PC-9 (cell line): Measurements from ENCODE around the gene GATC. TPM values are rescaled to one million over a fixed set of nuclear protein-coding genes. Genes with fewer than 3 reads are reported as not detected.

Experiments
- BruUV-seq: library from RNA; stranded (reverse); fragments of 400-500 nt; replicated peaks from 2 replicates; lab custom pipeline; 2021; lab: Mats Ljungman, UMichigan
- CTCF ChIA-PET: fragments of 300-600 bp; sonication (Branson Sonifier 250); formaldehyde crosslinking; loops from one replicate; lab custom pipeline; 2022; ENCODE audit warnings: antibody characterized with exemption; lab: Charles Lee
- POLR2A ChIA-PET: fragments of 300-600 bp; sonication (Branson Sonifier 250); formaldehyde crosslinking; loops from one replicate; lab custom pipeline; 2022; ENCODE audit warnings: antibody characterized with exemption; ENCODE audit not compliant: unreplicated experiment; lab: Charles Lee
- DNase-seq, 2 experiments: peaks; one replicate each; pipeline versions ENCODE4 v3.0.0 to v3.0.0-alpha.2; 2015 to 2022; ENCODE audit warnings: mixed read lengths in 1 of 2
- H2AFZ ChIP-seq: fragments of 200-600 bp; sonication (generic); 2 replicates; pipeline ENCODE4 v1.8.1; 2017; ENCODE audit warnings: antibody characterized with exemption
- H3F3A ChIP-seq: fragments of 200-600 bp; sonication (generic); 2 replicates; pipeline ENCODE4 v1.8.1; 2017; ENCODE audit warnings: antibody characterized with exemption, mild to moderate bottlenecking, low read depth; ENCODE audit not compliant: insufficient read depth
- H3K27ac ChIP-seq: fragments of 200-600 bp; sonication (generic); 2 replicates; pipeline ENCODE4 v1.6.1; 2016; ENCODE audit warnings: mixed run types
- H3K27me3 ChIP-seq: fragments of 200-600 bp; sonication (generic); 2 replicates; pipeline ENCODE4 v1.6.1; 2016; ENCODE audit warnings: low read depth, mixed run types; ENCODE audit not compliant: insufficient read depth
- H3K36me3 ChIP-seq: fragments of 200-600 bp; sonication (generic); 2 replicates; pipeline ENCODE4 v1.6.1; 2016; ENCODE audit warnings: low read depth, mixed run types
- H3K4me1 ChIP-seq: fragments of 200-600 bp; sonication (generic); replicated peaks from 2 replicates; pipeline ENCODE4 v1.6.1; 2016; ENCODE audit warnings: mixed run types; ENCODE audit not compliant: insufficient read depth
- H3K4me2 ChIP-seq: fragments of 200-600 bp; sonication (generic); 2 replicates; pipeline ENCODE4 v1.6.1; 2017; ENCODE audit warnings: mixed run types
- H3K4me3 ChIP-seq: fragments of 200-600 bp; sonication (generic); 2 replicates; pipeline ENCODE4 v1.6.1; 2016; ENCODE audit warnings: mixed run types
- H3K79me2 ChIP-seq: fragments of 200-600 bp; sonication (generic); 2 replicates; pipeline ENCODE4 v1.6.1; 2017; ENCODE audit warnings: low read depth, mixed run types
- H3K9me2 ChIP-seq: fragments of 200-600 bp; sonication (generic); 2 replicates; pipeline ENCODE4 v1.8.1; 2017; ENCODE audit warnings: mild to moderate bottlenecking; ENCODE audit not compliant: insufficient read depth
- H3K9me3 ChIP-seq: fragments of 200-600 bp; sonication (generic); 2 replicates; pipeline ENCODE4 v1.8.1; 2016; ENCODE audit warnings: low read depth; ENCODE audit not compliant: insufficient read depth
- H4K20me1 ChIP-seq: fragments of 200-600 bp; sonication (generic); 2 replicates; pipeline ENCODE4 v1.8.1; 2017; ENCODE audit not compliant: insufficient read depth
- EZH2 ChIP-seq: fragments of 200-600 bp; sonication (generic); IDR thresholded peaks from 2 replicates; pipeline ENCODE4 v1.8.0; 2017; ENCODE audit warnings: antibody characterized with exemption, low read depth
- intact Hi-C: fragments of 100-400 bp; cut with micrococcal nuclease; formaldehyde crosslinking; loops from one replicate; pipeline ENCODE4 v1.10.0; 2022; ENCODE audit not compliant: unreplicated experiment
- total RNA-seq: library from RNA; stranded (reverse); gene quantifications from 2 replicates; pipeline ENCODE4 v1.2.3, GENCODE V29; 2021
- TF ChIP-seq, protein P1 (sequence below): fragments of 200-600 bp; sonication (generic); conservative IDR thresholded peaks from 2 replicates; pipeline ENCODE4 v1.6.1; 2017; ENCODE audit warnings: mixed run types, antibody characterized with exemption, mild to moderate bottlenecking, moderate library complexity

The GATC gene
- total RNA-seq, 1 experiment from 2014 or later: 24.3 TPM

DNA sequence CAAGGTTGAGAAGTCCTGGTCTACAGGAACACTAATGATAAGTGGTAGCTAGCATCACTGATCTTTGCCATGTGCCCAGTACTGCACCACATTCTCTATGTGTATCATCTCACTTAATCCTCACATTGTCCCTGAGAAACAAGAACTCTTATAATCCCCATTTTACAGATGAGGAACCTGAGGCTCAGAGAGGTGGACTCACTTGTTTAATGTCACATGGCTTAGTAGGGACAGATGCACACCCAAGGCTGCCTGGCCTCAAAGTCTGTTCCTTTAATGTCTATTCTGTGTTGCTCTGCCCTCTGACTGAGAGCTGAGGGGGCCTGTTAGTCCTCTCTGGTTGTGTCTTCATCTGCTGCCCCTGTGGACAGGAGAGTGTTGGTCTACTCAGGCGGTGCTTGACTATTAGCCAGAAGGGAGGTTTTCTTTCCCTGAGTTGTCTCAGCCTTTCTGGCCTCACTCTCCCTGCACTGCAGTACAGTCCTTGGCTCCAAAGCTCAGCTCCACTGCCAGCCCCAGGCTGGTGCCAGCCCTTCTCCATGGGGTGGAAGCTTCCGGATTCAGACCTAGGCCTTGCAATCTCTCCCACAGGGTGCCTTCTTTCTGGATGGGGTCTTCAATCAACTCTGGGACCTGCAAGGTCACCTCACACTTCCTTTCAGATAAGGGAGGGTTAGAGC is 44.7 kb downstream of the GATC start:
- no TSS peak for BruUV-seq
- POLR2A ChIA-PET: no interaction called here
- H2AFZ ChIP-seq: no peak overlapping the region
- no peaks in the 10 kb centered on the region for H3K27me3 ChIP-seq
- CTCF ChIA-PET: interaction anchor here (1.7 kb wide), 1 partner anchor 15 kb away, joined by 5 read pairs; no protein-coding TSS in a partner anchor
- H3K36me3 ChIP-seq: no peaks in the 10 kb centered on the region; the same call in 1 of the 2 replicates
- TF ChIP-seq, protein P1, sequence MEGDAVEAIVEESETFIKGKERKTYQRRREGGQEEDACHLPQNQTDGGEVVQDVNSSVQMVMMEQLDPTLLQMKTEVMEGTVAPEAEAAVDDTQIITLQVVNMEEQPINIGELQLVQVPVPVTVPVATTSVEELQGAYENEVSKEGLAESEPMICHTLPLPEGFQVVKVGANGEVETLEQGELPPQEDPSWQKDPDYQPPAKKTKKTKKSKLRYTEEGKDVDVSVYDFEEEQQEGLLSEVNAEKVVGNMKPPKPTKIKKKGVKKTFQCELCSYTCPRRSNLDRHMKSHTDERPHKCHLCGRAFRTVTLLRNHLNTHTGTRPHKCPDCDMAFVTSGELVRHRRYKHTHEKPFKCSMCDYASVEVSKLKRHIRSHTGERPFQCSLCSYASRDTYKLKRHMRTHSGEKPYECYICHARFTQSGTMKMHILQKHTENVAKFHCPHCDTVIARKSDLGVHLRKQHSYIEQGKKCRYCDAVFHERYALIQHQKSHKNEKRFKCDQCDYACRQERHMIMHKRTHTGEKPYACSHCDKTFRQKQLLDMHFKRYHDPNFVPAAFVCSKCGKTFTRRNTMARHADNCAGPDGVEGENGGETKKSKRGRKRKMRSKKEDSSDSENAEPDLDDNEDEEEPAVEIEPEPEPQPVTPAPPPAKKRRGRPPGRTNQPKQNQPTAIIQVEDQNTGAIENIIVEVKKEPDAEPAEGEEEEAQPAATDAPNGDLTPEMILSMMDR: no peak
- TF ChIP-seq EZH2: no peak
- peaks cover 8% of the 10 kb centered on the region for H3K4me1 ChIP-seq
- peaks cover 18% of the 10 kb centered on the region for H3K79me2 ChIP-seq
- no peak overlapping the region for H3K4me3 ChIP-seq
- H3K9me2 ChIP-seq: no peaks in the 10 kb centered on the region
- no peaks in the 10 kb centered on the region for H3K9me3 ChIP-seq
- H3F3A ChIP-seq: no peaks in the 10 kb centered on the region; the same call in 1 of the 2 replicates
- no peak for DNase-seq
- no peaks in the 10 kb centered on the region for H4K20me1 ChIP-seq
- intact Hi-C loops: no loop called here
- H3K4me2 ChIP-seq: no peak overlapping the region
- H3K27ac ChIP-seq: no peak overlapping the region

DNA sequence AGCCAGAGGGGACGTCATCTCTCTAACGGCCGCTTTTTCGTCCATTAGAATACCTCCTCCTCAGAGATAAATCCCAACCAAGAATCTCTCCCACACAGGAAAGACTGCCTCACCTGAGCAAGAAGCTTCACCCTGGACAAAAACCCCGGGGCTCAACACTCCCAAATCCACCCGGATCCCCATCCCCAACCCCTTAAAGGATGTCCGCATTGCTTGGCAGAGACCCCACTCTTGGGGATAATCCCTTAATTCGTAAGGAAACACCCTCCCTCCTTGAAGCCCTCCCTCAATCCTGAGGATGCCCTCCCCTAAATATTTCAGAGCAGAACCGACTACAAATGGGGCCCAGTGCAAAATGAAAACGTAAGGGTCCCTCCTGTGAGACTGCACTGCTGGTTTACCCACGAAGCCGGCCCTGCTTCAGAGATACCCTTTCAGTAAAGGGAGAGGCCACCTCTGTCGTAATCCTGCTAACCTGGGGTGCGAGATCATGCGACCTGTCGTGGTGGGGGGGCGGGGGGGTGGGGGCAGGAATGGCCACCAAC is 49.0 kb downstream of the GATC start:
- Histone ChIP-seq H3K36me3 (peaks cover 8% of the 10 kb centered on the region), H3K27me3 (no peaks in the 10 kb centered on the region), H3K79me2 (peaks cover 47% of the 10 kb centered on the region), H4K20me1 (peaks cover 23% of the 10 kb centered on the region), H3K4me2 (peak overlapping the region; percentile 95), H2AFZ (peak overlapping the region; percentile 85), H3K4me1 (peaks cover 23% of the 10 kb centered on the region), H3K4me3 (peak overlapping the region; percentile 91), H3K27ac (no peak overlapping the region), H3F3A (peaks cover 27% of the 10 kb centered on the region), H3K9me2 (no peaks in the 10 kb centered on the region), H3K9me3 (no peaks in the 10 kb centered on the region)
- ChIA-PET POLR2A (interaction anchor here (0.5 to 1.0 kb wide), 8 partner anchors 10 to 1174 kb away, joined by 3 to 8 read pairs (median 4); partner anchors contain the start of genes POP5 and RPLP0), CTCF (interaction anchor here (1.0 to 1.1 kb wide), 2 partner anchors 21 to 23 kb away, joined by 4 to 5 read pairs; no protein-coding TSS in a partner anchor)
- BruUV-seq: no TSS peak
- TF ChIP-seq, protein P1: no peak
- no peak for TF ChIP-seq EZH2
- peak in 1 of 2 experiments; percentile 3 for DNase-seq
- intact Hi-C loops: loop anchor here (1.0 to 2.0 kb wide), 3 partner anchors 20 to 34 kb away; partner anchors contain the start of genes COQ5 and SRSF9

DNA sequence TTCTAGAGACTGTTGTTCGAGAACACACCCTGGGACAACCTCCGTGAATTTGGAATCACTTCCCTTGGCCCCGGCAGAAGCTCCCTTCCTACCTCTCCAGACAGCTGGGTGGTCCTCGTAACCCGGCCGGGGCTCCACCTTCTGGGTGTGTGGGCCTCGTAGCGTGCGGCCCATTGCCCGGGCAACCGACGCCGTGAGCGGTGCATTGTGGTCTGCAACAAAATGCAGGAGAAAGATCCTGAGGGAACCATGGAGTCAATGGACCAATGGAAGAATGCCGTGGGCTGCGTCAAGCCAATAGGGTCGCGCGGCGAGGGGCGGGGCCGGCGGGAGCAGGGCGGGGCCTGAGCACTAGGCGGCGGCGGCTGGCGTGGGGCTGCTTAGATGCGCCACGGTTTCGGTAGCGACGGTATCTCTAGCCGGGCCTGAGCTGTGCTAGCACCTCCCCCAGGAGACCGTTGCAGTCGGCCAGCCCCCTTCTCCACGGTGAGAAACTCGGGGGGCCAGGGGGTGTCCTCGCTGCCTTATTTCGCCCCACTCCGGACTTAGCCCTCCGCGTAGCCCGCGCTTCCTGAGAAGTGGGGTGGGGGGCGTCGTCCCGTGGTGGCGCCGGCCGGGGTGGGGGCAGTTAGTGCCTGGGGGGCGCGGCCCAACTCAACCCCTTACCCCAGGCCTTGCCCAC is 49.6 kb downstream of the GATC start, which contains the start of gene DYNLL1:
Gene DYNLL1 (plus strand): TSS at position 383 of the 682 bp plus-strand sequence. CDS start 309 bp downstream, outside the sequence.
- Histone ChIP-seq H3K9me3 (no peaks in the 10 kb centered on the region), H3K4me2 (peak within 1 kb of the TSS; percentile 95), H3F3A (peaks cover 33% of the 10 kb centered on the region), H4K20me1 (peaks cover 23% of the 10 kb centered on the region), H3K9me2 (no peaks in the 10 kb centered on the region), H3K4me1 (peaks cover 23% of the 10 kb centered on the region), H3K4me3 (peak within 1 kb of the TSS; percentile 91), H3K36me3 (peaks cover 8% of the 10 kb centered on the region), H3K27me3 (no peaks in the 10 kb centered on the region), H3K27ac (peak within 1 kb of the TSS; percentile 21; the same call in 1 of the 2 replicates), H3K79me2 (peaks cover 47% of the 10 kb centered on the region), H2AFZ (peak within 1 kb of the TSS; percentile 85)
- POLR2A ChIA-PET: interaction anchor here (0.5 to 1.6 kb wide), 9 partner anchors 9 to 1926 kb away, joined by 3 to 26 read pairs (median 3); partner anchors contain the start of genes CLIP1, COX6A1, POP5 and RPLP0
- TF ChIP-seq EZH2: no peak
- TF ChIP-seq, protein P1: no peak
- CTCF ChIA-PET: interaction anchor here (0.7 to 1.1 kb wide), 4 partner anchors 21 to 329 kb away, joined by 4 to 11 read pairs (median 4); no protein-coding TSS in a partner anchor
- peak; percentile 87 to 98 for DNase-seq
- intact Hi-C loops: loop anchor here (1.0 to 2.0 kb wide), 4 partner anchors 21 to 139 kb away; partner anchors contain the start of genes COQ5 and SRSF9
- BruUV-seq: no TSS peak
